SK-N-SH treated with all-trans-retinoic acid at 6 μM for 48 hours (cell line): ENCODE measurements around the gene TF.

ENCODE experiments used
- ATAC-seq: fragments of 200-7000 bp; cut with Tn5 transposase; 3 replicates; pipeline ENCODE4 v1.9.1; 2020; ENCODE audit warnings: mild to moderate bottlenecking, moderate library complexity
- ARNTL ChIP-seq: fragments of 450-650 bp; formaldehyde crosslinking; IDR thresholded peaks from 2 replicates; pipeline ENCODE4 v1.5.0; 2020; ENCODE audit warnings: low read depth, mild to moderate bottlenecking, moderate library complexity, borderline replicate concordance
- BACH2 ChIP-seq: fragments of 250-450 bp; sonication (Bioruptor Pico); IDR thresholded peaks from 2 replicates; pipeline ENCODE4 v1.9.0; 2021; ENCODE audit warnings: mild to moderate bottlenecking, borderline replicate concordance
- CREB5 ChIP-seq: fragments of 250-450 bp; sonication (Bioruptor Pico); IDR thresholded peaks from 2 replicates; pipeline ENCODE4 v1.5.1; 2020; ENCODE audit warnings: low read depth, mild to moderate bottlenecking, moderate library complexity
- CSDC2 ChIP-seq: fragments of 250-450 bp; sonication (Bioruptor Pico); IDR thresholded peaks from 2 replicates; pipeline ENCODE4 v1.5.0; 2020; ENCODE audit warnings: mild to moderate bottlenecking, moderate library complexity
- CSRNP3 ChIP-seq: fragments of 250-450 bp; sonication (Bioruptor Pico); IDR thresholded peaks from 2 replicates; pipeline ENCODE4 v1.5.1; 2021; ENCODE audit warnings: mild to moderate bottlenecking, moderate library complexity
- ISL1 ChIP-seq: fragments of 250-450 bp; sonication (Bioruptor Pico); IDR thresholded peaks from 2 replicates; pipeline ENCODE4 v2.1.2; 2022; ENCODE audit warnings: mild to moderate bottlenecking, moderate library complexity
- OSR1 ChIP-seq: fragments of 250-450 bp; sonication (Bioruptor Pico); IDR thresholded peaks from 2 replicates; pipeline ENCODE4 v1.8.0; 2022; ENCODE audit warnings: moderate library complexity, mild to moderate bottlenecking, inconsistent platforms
- PATZ1 ChIP-seq: fragments of 250-450 bp; sonication (Bioruptor Pico); IDR thresholded peaks from 2 replicates; pipeline ENCODE4 v1.8.0; 2020; ENCODE audit warnings: mild to moderate bottlenecking, moderate library complexity, borderline replicate concordance
- POU6F1 ChIP-seq: fragments of 250-450 bp; sonication (Bioruptor Pico); IDR thresholded peaks from 2 replicates; pipeline ENCODE4 v1.8.0; 2021; ENCODE audit warnings: low read depth, mild to moderate bottlenecking, moderate library complexity, borderline replicate concordance
- PPARA ChIP-seq: fragments of 250-450 bp; sonication (Bioruptor Pico); IDR thresholded peaks from 2 replicates; pipeline ENCODE4 v1.5.0; 2020; ENCODE audit warnings: mild to moderate bottlenecking, borderline replicate concordance
- SNAI2 ChIP-seq: fragments of 250-450 bp; sonication (Bioruptor Pico); IDR thresholded peaks from 2 replicates; pipeline ENCODE4 v1.5.0; 2020; ENCODE audit warnings: mild to moderate bottlenecking, moderate library complexity
- TCF4 ChIP-seq: fragments of 250-450 bp; sonication (Bioruptor Pico); IDR thresholded peaks from 2 replicates; pipeline ENCODE4 v1.8.0; 2021; ENCODE audit warnings: mild to moderate bottlenecking, moderate library complexity, borderline replicate concordance
- TOX ChIP-seq: fragments of 250-450 bp; sonication (Bioruptor Pico); IDR thresholded peaks from 2 replicates; pipeline ENCODE4 v1.8.0; 2021; ENCODE audit warnings: mild to moderate bottlenecking, moderate library complexity, borderline replicate concordance
- TSHZ2 ChIP-seq: fragments of 250-450 bp; sonication (Bioruptor Pico); IDR thresholded peaks from 2 replicates; pipeline ENCODE4 v1.5.0; 2020; ENCODE audit warnings: mild to moderate bottlenecking, moderate library complexity
- ZC3H10 ChIP-seq: fragments of 250-450 bp; sonication (Bioruptor Pico); IDR thresholded peaks from 2 replicates; pipeline ENCODE4 v1.5.1; 2021; ENCODE audit warnings: mild to moderate bottlenecking, moderate library complexity
- ZFP3 ChIP-seq: fragments of 250-450 bp; sonication (Bioruptor Pico); IDR thresholded peaks from 2 replicates; pipeline ENCODE4 v1.5.0; 2020; ENCODE audit warnings: mild to moderate bottlenecking, moderate library complexity
- ZFP30 ChIP-seq: fragments of 450-650 bp; formaldehyde crosslinking; IDR thresholded peaks from 2 replicates; pipeline ENCODE4 v1.5.0; 2022; ENCODE audit warnings: mild to moderate bottlenecking, moderate library complexity
- ZNF565 ChIP-seq: fragments of 450-650 bp; formaldehyde crosslinking; conservative IDR thresholded peaks from 2 replicates; pipeline ENCODE4 v1.5.0; 2020; ENCODE audit warnings: low read depth, mild to moderate bottlenecking, moderate library complexity
- ZNF70 ChIP-seq: fragments of 450-650 bp; formaldehyde crosslinking; IDR thresholded peaks from 2 replicates; pipeline ENCODE4 v1.5.0; 2020; ENCODE audit warnings: mild to moderate bottlenecking, moderate library complexity
- ZNF8 ChIP-seq: fragments of 450-650 bp; formaldehyde crosslinking; IDR thresholded peaks from 2 replicates; pipeline ENCODE4 v1.5.0; 2020; ENCODE audit warnings: mild to moderate bottlenecking, moderate library complexity

Gene TF

GRCh38 chr3:133754455-133754854, 8.3 kb downstream of the TF start:
- TF ChIP-seq POU6F1 (CRISPR knock-in tag) (no peak), ZFP3 (CRISPR knock-in tag) (no peak), ZNF565 (no peak), CREB5 (CRISPR knock-in tag) (no peak), TOX (CRISPR knock-in tag) (no peak), PATZ1 (CRISPR knock-in tag) (no peak), ZNF70 (CRISPR knock-in tag) (no peak), CSRNP3 (CRISPR knock-in tag) (no peak), SNAI2 (CRISPR knock-in tag) (no peak), CSDC2 (no peak), TSHZ2 (CRISPR knock-in tag) (no peak), PPARA (CRISPR knock-in tag) (no peak), ISL1 (CRISPR knock-in tag) (no peak), ZC3H10 (no peak), ZNF8 (CRISPR knock-in tag) (no peak), ARNTL (CRISPR knock-in tag) (no peak), TCF4 (CRISPR knock-in tag) (no peak)
- TF ChIP-seq, all 23 proteins: peak for 0

GRCh38 chr3:133754973-133755828, 9.0 kb downstream of the TF start:
- no peak for ATAC-seq
- TF ChIP-seq ZC3H10 = no peak
- TF ChIP-seq POU6F1 (CRISPR knock-in tag) = no peak
- TF ChIP-seq ZFP3 (CRISPR knock-in tag) = no peak
- no peak for TF ChIP-seq ZFP30 (CRISPR knock-in tag)
- TF ChIP-seq TOX (CRISPR knock-in tag) = no peak
- no peak for TF ChIP-seq TSHZ2 (CRISPR knock-in tag)
- TF ChIP-seq ISL1 (CRISPR knock-in tag) = no peak
- no peak for TF ChIP-seq OSR1 (CRISPR knock-in tag)
- TF ChIP-seq BACH2 = no peak
- TF ChIP-seq CSRNP3 (CRISPR knock-in tag) = no peak

More at GRCh38 chr3:133754455-133754854, 8.3 kb downstream of the TF start:
- ATAC-seq = no peak
